GM21717 (cell line): ENCODE measurements around the gene RHBDF2.

Source experiments
- ATAC-seq: cut with Tn5 transposase; IDR thresholded peaks from one replicate; pipeline ENCODE4 v1.9.1; 2021; ENCODE audit warnings: mild to moderate bottlenecking, moderate library complexity; ENCODE audit not compliant: unreplicated experiment

The RHBDF2 gene

GRCh38 chr17:76502341-76503211 is 1.4 kb upstream of the RHBDF2 start:
- ATAC-seq = no peak

DNA sequence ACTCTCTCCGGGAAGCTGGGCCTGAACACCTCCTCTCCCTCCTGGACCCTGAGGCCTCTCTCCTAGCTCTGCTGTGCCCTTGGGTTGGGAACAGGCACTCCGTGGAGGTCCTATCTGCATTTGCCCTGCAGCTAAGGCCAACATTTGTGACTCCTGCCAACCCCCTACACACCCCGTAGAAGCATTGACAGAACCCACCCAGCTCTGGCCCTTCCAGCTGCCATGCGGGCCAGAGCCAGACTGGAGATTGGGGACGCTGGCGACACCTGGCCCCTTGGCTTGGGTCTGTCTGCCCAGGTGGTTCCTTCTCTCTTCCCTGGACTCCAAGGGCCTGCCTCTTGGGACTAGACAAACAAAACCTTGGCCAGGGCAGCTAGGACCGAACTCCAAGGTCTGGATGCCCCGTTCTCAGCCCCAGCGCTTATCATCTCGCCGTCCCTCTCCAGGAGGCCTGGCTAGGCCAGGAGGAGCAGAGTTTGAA is 644 bp upstream of the RHBDF2 start:
- ATAC-seq = no peak

DNA sequence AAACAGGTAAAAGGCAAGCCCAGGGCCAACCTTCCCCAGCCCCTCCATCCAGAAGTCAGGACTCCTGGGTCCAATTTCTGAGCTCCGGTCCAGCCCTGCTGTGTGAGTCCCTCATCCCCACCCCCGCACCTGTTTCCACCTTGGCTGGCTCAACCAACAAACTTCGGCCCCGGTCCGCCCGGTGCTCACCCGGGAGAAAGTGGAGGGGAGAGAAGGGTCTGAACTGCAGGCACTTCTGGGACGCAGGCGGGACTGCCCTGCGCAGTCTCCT is 541 bp downstream of the RHBDF2 start:
- ATAC-seq = no peak

GRCh38 chr17:76500074-76500746 is 1.0 kb downstream of the RHBDF2 start:
- ATAC-seq = no peak

- no peak for ATAC-seq
Measured at GRCh38 chr17:76499267-76499667, 2.0 kb downstream of the RHBDF2 start.

DNA sequence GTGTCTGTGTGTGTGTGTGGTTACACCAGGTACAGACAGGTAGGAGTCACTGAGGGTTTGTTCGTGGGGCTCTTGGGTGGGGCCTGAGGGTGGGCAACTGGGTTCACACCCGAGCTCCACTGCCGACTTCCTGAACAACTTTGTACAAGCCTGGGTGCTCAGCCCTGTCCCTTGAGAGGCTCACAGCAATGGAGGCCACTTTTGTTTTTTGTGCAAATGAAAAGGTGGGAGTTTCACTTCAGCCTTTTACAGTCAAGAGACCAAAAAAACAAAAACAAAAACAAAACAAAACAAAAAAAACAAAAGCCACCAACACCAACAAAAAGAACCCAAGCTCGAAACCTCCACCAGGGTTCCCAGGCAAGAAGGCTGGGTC is 2.4 kb downstream of the RHBDF2 start:
- no peak for ATAC-seq

GRCh38 chr17:76497979-76498875 is 3.0 kb downstream of the RHBDF2 start:
- no peak for ATAC-seq

DNA sequence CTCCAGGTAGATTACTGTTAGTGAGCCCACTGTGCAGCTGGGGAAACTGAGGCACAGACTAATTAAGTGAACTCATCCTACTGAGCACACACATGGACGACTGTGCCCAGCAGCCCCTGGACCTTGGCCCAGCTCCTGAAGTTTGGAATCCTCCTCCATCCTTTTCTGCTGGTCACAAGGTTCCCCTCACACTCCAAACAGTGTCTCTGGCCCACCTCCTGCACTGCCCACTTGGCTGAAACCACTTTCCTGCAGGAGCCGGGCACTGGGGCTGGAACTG is 3.6 kb downstream of the RHBDF2 start:
- no peak for ATAC-seq

DNA sequence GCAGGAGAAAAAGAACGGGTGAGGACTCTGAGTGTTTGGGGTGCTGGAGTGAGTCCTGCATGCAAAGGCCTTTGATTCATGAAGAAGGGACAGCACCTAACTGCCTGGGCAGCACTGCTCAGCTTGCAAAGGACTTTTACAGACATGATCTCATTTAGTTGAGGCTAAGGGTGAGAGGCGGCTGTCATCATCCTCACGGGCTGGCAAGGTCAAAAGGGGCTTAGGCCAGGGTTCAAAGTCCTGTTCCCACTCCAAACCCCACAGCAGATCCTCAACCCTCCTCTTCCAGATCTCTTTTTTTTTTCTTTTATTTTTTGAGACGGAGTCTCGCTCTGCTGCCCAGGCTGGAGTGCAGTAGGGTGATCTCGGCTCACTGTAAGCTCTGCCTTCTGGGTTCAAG is 4.8 kb downstream of the RHBDF2 start:
- no peak for ATAC-seq

GRCh38 chr17:76495663-76496400 is 5.4 kb downstream of the RHBDF2 start:
- no peak for ATAC-seq

- ATAC-seq = peak; percentile 5
Measured at GRCh38 chr17:76493505-76494167, 7.6 kb downstream of the RHBDF2 start.

- peak; percentile 29 for ATAC-seq
Measured at GRCh38 chr17:76492989-76493501, 8.2 kb downstream of the RHBDF2 start.

GRCh38 chr17:76492123-76492988 is 8.9 kb downstream of the RHBDF2 start:
- ATAC-seq = peak; percentile 42

DNA sequence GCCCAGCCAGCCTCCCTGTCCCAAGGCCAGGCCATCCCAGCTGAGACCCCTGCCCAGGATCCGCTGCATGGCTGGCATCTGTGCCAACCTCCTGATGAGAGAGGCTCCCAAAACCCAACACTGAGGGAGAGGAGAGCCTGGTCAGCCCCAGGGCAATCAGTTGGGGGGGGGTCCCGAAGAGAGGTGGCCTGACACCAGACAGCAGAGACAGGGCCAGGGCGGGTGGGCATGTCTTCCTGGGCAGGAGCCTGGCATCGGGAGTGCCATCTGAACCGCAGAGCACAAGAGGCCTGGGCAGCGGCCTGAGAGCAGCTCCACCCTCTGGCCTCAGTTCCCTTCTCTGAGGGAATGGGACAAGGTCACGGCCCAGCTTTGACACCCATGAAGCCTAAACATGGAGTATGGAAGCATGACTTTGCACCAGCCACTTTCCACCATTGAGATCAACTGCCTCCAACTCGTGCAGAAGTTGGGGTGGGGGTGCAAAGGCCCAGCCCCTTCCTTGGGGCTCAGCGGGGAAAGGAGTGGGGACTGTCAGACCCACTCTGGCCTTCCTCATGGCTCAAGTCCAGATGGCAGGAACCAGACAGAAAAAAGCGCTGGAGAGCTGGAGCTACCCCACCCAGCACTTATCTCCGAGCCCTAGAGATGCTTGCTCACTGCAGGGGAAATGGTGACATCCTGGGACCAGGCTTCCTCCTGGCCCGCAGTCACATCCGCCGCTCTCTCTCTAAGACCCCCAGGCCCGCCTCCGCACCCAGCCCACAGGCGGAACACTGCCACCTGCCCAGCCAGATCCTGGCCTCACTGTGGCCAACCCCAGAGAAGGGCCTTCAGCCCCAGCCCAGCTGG is 9.7 kb downstream of the RHBDF2 start:
- peak; percentile 1 for ATAC-seq

- no peak for ATAC-seq
Measured at GRCh38 chr17:76490112-76490710, 11.0 kb downstream of the RHBDF2 start.

GRCh38 chr17:76487451-76488192 is 13.6 kb downstream of the RHBDF2 start:
- no peak for ATAC-seq

DNA sequence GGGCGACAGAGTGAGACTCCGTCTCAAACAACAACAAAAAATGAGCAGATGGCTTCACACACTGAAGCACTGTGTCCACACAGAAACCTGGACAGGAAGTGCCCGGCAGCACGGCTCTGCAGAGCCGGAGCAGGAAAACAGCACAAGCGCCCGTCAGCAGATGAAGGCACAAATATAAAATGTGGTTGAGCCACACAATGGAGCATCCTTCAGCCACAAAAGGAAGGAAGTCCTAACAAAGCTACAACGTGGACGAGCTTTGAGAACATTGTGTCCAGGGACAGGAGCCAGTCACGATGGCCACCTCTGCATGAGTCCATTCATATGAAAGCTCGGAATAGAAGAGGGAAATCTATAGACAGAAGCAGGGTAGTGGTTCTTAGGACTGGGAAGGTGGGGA is 15.7 kb downstream of the RHBDF2 start:
- ATAC-seq = no peak
